GM19099 (cell line): Measurements from ENCODE around the gene MGP.

Experiments used
- POLR2A ChIP-seq: IDR thresholded peaks from 3 replicates; pipeline ENCODE4 v1.6.1; 2011; ENCODE audit warnings: low read depth; ENCODE audit not compliant: insufficient read length; ENCODE audit errors: extremely low read depth

Gene MGP

DNA sequence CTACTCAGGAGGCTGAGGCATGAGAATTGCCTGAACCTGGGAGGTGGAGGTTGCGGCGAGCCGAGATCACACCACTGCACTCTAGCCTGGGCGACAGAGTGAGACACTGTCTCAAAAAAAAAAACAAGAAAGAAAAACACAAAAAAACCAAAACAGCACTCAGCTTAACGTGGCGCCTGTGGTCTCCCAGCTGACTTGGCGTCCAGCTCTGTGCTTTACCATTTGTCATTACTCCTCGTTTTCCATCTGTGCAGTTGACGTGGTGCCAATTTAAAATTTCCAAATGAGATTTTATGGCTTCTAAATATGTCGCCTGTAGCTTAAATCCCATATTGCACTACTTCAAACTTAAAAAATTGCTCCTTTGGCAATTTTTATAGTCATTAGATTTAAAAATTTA is 2.0 kb downstream of the MGP start:
- TF ChIP-seq POLR2A = no peak

DNA sequence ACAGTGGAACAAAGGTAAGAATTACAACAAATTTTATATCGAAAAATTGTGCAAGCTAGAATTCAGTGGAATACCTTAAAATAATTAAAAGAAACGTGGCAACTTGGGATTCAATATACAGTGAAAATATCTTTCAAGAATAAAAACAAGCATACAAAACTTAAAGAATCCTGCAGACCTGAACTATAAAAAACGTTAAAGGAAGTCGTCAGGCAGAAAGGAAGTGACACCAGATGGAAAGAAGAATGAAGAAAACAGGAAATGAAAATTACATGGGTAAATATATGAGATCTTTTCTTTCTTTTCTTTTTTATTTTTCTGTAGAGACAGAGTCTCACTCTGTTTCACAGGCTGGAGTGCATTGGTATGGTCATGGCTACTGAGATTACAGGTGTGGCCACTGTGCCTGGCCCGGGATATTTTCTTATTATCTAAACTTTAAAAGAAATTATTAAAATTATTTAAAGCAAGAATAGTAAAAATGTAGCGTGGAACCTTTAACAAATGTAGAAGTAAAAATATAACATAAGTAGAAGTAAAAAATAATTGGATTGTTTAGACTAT is 4.7 kb downstream of the MGP start:
- no peak for TF ChIP-seq POLR2A

DNA sequence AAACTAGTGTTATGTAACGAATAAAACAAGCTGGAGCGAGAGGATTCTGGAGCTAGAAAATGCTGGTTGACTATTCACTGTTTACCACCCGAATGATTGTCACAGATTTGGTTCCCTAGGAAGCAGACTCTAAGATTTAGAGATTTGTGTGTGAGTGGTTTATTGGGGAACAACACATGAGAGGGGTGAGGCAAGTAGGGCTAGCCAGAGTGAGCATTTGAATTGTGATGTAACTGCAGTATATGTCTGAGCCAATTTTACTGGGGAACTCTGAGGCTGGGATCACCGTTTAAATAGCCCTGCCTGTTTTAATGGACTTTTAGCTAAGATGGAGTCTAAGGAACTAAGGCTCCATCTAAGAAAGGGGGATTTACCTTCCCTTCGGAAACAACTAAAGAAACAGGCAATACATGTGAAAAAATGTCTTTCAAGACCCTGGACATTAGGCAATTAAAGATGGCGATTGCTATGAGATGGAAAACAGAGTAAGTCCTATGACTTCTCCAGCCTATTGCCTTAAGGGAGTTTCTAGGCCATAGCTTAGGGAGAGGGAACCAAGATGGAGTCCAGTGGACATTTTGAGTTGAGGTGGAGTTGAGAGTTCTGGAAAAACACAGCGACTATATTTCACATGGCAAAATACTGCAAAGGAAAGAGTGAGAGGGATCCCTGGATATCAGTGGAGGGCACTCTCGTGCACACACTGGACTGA is 6.3 kb downstream of the MGP start:
- no peak for TF ChIP-seq POLR2A

DNA sequence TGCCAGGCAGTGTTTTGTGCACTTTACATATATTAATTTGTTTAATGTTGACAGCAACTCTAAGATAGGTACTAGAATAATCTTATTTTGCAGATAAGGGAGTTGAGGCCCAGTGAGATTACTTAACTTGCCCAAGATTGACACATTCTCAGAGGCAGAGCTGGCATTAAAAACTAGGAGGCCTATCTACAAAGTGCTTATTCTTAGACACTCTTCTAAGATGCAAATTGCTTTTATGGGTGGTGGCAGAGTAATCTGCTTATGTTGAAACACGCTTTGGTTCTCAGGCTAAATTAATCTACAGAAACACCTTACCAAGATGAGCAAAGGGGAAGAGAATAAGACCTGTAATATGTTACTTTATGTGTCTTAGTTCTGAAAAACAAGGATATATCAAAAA is 7.2 kb downstream of the MGP start:
- TF ChIP-seq POLR2A = no peak

DNA sequence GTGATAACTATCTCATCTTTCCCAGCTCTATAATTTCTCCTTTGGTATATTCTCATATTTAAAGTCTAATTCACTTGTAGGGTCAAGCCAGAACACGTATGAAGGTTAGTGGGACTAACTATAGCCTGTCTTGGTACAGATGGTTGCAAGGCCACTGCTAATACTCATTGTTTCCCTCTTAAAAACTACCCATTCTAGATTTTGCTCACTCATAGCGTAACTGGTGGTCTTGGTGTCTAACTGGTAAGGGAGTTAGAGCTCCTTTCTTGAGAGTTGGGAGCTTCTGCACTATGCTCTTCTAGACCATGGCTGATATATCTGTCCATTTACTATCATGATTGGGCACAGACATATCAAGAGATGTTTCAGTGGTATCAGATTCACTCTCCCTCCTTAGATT is 8.8 kb downstream of the MGP start:
- no peak for TF ChIP-seq POLR2A

DNA sequence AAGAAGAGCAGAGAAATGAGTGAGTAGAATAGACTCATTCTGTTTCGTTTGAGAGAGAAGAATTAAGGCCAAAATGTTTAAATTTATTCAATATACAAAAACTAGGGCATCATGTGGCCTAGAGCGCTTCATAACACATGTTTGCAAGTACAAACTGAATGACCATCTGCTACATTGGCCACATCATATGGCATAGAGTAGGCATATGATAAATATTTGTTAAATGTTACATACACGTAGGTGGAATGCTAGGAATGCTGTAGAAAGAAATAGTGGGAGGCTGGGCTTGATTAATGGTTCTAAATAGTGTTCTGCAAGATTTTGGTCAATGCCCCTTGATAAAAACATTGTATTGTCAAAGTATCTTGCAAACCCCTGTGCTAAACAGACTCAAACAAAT is 10.8 kb downstream of the MGP start:
- no peak for TF ChIP-seq POLR2A

DNA sequence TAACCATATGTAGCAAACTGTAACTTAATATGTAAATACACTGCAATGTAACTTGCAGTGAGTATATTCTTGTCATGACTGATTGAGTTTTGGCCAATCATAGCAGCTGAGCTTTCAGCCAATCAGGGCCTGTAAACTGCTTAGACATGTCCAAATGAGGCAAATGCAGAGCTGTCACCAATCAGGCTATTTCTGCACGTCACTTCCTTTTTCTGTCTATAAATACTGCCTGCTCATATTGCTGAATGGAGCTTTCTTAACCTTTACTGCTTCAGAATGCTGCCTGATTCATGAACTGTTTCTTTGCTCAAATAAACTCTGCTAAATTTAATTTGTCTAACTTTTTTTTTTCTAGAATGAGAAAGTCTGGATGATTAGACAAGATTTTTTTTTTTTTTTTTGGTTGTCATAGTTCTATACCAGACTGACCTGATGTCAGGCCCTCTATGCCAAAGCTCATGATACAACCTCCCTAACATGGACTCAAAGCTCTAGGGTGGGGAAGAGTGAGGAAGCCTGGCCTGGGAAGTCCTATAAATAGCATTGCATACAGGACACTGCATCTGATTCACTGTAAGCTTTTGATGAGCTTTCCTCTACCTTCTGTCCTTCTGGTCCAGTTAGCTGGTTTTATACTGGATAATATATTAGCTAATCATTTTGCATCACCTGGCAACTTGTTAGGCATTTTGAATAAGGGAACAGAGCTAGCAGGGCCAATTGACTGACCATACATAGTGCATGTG is 12.0 kb downstream of the MGP start:
- no peak for TF ChIP-seq POLR2A

DNA sequence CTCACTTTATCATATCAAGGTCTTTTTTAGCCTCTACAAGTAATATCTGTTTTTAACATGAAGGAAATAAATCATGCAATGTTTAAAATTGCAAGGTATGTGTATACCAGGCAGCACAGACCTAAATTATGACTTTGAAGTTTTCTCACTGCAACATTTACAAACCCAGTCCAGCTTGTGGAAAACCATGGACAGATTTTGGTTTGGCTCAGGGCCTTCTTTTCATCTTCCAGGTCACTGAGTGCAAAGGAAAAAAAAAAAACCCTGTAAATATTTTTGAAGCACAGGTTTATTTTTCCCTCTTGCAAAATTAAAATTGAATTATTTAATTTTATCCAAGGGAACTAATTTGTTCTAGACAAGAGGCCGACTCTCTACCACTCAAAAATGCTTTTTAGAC is 13.8 kb downstream of the MGP start:
- TF ChIP-seq POLR2A = no peak

DNA sequence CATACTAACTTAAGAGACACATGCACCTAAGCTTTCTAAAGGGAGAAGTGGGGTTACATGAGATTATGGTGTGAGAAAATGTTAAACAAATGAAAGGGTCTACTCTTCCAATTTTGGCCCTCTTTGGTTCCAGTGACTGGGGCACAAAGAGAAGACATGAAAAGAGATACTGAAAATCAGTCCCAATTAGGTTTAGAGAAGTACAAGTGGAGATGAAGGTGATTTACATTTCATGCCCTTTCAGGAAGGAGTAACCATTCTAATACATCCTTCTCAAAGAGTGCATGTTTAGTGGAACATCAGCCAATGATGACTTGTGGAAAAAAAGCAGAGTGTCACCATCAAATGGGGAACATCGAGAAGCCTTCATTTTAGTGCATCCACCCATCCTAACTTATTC is 14.4 kb downstream of the MGP start:
- no peak for TF ChIP-seq POLR2A

DNA sequence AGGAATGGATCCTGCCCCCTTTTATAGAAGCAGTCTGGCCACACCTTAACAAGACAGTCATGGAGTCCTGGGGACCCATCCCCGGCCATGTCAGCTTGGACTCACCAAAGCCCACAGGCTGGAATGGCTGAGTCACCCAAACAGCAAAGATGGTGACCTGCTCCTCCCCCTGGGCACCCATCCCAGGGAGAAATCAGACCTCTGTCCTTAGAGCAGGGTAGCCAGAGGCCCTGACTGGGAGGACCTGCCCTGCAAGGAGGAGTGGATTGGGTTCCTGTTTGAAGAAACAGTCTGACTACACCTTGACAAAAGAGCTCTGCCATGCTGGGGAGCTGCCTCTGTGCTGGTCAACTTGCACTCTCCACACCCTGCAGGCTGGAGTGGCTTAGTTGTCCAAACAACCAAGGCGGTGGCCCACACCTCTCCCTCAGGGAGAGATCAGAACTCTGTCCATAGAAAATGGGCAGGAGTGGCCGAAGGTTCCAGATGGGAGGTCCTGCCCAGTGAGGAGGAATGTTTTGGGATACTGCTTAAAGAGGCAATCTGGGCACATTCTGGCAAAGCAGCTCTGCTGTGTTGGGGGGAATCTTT is 16.6 kb downstream of the MGP start:
- TF ChIP-seq POLR2A = no peak

DNA sequence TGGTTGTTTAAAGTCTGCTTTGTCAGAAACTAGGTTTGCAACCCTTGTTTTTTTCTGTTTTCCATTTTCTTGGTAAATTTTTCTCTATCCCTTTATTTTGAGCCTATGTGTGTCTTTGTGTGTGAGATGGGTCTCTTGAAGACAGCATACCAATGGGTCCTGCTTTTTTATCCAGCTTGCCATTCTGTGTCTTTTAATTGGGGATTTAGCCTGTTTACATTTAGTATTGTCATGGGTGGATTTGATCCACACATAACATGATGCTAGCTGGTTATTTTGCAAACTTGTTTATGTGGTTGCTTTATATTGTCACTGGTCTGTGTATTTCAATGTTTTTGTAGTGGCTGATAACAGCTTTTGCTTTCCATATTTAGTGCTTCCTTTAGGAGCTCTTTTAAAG is 25.2 kb downstream of the MGP start:
- TF ChIP-seq POLR2A = no peak

DNA sequence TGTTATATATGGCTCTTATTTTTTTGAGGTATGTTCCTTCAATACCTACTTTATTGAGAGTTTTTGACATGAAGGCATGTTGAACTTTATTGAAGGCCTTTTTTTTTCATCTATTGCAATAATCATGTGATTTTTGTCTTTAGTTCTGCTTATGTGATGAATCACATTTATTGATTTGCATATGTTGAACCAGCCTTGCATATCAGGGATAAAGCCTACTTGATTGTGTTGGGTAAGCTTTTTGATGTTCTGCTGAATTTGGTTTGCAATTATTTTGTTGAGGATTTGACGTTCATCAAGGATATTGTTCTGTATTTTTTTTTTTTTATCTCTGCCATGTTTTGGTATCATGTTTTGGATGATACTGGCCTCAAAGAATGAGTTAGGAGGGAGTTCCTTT is 27.1 kb downstream of the MGP start:
- no peak for TF ChIP-seq POLR2A

DNA sequence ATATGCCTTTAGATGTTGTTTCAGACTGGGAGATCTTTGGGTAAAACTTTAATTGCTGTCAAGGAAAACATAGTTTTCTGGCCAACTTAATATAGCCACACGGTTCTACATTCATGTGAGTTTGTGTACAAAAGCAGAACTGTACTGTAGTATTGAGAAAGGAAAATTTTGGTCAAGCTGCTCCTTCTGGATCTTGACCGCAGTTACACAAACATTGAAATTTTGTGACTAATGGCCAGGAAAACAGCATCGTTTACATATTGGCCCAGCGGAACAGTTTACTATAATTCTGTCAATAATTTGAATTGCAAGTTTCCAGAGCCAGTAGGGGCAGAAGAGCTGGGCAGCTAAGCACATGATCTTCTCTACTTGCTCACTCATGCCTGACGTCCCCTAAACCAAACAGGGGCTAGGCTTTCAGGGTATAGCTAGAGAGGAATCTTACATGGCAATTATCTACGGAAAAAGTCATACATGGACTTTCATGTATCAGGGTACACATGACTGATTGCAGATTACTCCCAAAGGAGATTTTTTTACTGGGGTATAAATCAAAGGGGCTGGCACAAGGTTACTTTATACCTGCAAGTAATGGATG is 31.0 kb downstream of the MGP start:
- TF ChIP-seq POLR2A = no peak

DNA sequence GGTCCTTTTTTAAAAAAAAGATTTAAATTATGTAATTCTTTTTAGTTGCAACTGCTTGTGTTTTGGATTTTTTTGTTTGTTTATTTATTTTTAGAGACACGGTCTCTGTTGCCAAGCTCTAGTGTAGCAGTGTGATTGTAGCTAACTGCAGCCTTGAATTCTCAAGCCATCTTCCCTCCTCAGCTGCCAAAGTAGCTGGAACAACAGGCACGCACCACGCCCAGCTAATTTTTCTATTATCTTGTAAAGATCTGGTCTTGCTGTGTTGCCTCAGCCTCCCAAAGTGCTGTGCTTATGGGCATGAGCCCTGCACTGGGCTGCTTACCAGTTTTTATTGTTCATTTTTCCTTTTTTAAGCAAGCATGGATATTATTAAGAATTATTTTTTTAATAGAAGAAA is 31.7 kb downstream of the MGP start:
- TF ChIP-seq POLR2A = no peak

DNA sequence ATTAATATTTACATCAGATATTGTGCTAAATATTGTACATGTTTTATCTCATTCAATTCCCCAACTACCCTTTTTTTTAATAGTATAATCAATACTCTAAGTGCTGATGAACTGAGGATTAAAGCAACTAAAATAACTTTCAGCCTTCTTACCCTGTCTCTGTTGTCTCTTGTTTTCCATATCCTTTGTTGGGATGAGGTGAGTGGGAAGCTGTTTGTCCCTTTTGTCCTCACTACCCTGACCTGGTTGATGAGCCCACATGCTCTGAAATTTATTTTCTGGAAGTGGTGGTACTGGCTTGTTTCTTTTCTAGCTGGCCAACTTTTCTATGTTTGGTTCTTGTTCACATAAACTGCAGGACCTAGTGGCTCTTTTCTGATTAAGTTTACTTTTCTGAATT is 32.8 kb downstream of the MGP start:
- no peak for TF ChIP-seq POLR2A
